ENCODE measurements around the gene TULP3. TPM values are rescaled to one million over a fixed set of nuclear protein-coding genes. Genes with fewer than 3 reads are reported as not detected.
"Not testable (repeated sequence)": the region's sequence is repeated elsewhere in the genome, so short reads cannot be mapped to it uniquely, and the experiment has no call there.

The TULP3 gene
- polyA plus RNA-seq, 1 experiment: 48.7 TPM

DNA sequence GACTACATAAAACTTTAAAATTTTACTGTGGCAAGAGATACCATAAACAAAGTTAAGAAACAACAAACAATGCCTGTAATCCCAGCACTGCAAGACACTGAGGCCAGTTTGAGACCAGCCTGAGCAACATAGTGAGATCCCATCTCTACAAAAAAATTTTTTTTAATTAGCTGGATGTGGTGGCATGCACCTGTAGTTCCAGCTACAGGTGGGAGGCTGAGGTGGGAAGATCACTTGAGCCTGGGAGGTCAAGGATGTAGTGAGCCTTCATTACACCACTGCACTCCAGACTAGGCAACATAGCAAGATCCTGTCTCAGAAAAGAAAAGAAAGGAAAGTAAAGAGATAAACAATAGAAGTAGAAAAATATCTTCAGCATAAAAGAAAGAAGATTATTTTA is 30.5 kb upstream of the TULP3 start:
- TF ChIP-seq, protein P1, sequence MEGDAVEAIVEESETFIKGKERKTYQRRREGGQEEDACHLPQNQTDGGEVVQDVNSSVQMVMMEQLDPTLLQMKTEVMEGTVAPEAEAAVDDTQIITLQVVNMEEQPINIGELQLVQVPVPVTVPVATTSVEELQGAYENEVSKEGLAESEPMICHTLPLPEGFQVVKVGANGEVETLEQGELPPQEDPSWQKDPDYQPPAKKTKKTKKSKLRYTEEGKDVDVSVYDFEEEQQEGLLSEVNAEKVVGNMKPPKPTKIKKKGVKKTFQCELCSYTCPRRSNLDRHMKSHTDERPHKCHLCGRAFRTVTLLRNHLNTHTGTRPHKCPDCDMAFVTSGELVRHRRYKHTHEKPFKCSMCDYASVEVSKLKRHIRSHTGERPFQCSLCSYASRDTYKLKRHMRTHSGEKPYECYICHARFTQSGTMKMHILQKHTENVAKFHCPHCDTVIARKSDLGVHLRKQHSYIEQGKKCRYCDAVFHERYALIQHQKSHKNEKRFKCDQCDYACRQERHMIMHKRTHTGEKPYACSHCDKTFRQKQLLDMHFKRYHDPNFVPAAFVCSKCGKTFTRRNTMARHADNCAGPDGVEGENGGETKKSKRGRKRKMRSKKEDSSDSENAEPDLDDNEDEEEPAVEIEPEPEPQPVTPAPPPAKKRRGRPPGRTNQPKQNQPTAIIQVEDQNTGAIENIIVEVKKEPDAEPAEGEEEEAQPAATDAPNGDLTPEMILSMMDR (IDR thresholded peaks at IDR 0.05; ENCODE audit: low read depth, low read length): no peak
- no peaks in the 10 kb centered on the region for H3K27me3 ChIP-seq (ENCODE audit: control insufficient read depth, insufficient read depth, low read length)
- H3K27ac ChIP-seq (ENCODE audit: low read depth, low read length): no peak overlapping the region
- DNase-seq (ENCODE audit: low read depth, low spot score): no peak
- H3K4me3 ChIP-seq (ENCODE audit: low read depth, low read length): no peak overlapping the region
- H3K9me3 ChIP-seq (ENCODE audit: control insufficient read depth, insufficient read depth, low read length): no peaks in the 10 kb centered on the region
- ChIA-PET CTCF (interaction anchor here (0.8 kb wide), 1 partner anchor 181 kb away, joined by 3 read pairs; no protein-coding TSS in a partner anchor), POLR2A (no interaction called here)

DNA sequence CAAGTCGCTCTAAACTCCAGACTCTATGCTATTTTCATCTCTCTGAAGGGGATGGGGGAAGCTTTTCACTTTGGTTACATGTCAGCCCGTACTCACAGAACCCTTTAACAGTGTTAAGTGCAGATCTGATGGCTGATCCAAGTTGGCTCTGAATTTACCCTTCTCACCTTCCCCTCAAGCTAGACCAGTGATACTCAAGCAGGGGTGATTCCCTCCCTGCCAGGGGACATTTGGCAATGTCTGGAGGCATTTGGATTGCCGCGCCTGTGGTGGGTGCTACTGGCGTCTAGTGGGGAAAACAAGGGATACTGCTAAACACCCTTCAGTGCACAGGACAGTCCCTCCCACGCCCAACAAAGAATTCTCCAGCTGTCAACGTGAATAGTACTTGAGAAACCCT is 27.8 kb upstream of the TULP3 start:
- TF ChIP-seq, protein P1 (IDR thresholded peaks at IDR 0.05; ENCODE audit: low read depth, low read length): no peak
- ChIA-PET POLR2A (no interaction called here), CTCF (interaction anchor here (1.2 kb wide), 1 partner anchor 9 kb away, joined by 7 read pairs; no protein-coding TSS in a partner anchor)

DNA sequence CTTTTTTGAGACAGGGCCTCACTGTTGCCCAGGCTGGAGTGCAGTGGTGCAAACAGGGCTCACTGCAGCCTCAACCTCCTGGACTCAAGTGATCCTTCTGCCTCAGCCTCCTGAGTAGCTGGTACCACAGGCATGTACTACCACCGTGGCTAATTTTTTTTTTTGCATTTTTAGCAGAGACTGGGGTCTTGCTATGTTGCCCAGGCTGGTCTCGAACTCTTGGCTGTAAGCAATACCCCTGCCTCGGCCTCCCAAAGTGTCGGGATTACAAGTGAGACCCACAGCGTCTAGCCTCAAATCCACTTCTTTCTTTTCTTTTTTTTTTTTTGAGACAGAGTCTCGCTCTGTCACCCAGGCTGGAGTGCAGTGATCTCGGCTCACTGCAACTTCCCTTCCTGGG is 27.3 kb upstream of the TULP3 start:
- POLR2A ChIA-PET; H3K27me3 ChIP-seq (ENCODE audit: control insufficient read depth, insufficient read depth, low read length); H3K27ac ChIP-seq (ENCODE audit: low read depth, low read length); H3K4me3 ChIP-seq (ENCODE audit: low read depth, low read length); H3K9me3 ChIP-seq (ENCODE audit: control insufficient read depth, insufficient read depth, low read length); DNase-seq (ENCODE audit: low read depth, low spot score): not testable (repeated sequence)
- CTCF ChIA-PET: interaction anchor here (1.5 kb wide), 1 partner anchor 10 kb away, joined by 13 read pairs; no protein-coding TSS in a partner anchor

More for the DNA sequence above, 27.8 kb upstream of the TULP3 start:
- H3K27ac ChIP-seq (ENCODE audit: low read depth, low read length): no peak overlapping the region
- no peaks in the 10 kb centered on the region for H3K9me3 ChIP-seq (ENCODE audit: control insufficient read depth, insufficient read depth, low read length)
- no peaks in the 10 kb centered on the region for H3K27me3 ChIP-seq (ENCODE audit: control insufficient read depth, insufficient read depth, low read length)
- DNase-seq (ENCODE audit: low read depth, low spot score): no peak
- H3K4me3 ChIP-seq (ENCODE audit: low read depth, low read length): no peak overlapping the region

DNA sequence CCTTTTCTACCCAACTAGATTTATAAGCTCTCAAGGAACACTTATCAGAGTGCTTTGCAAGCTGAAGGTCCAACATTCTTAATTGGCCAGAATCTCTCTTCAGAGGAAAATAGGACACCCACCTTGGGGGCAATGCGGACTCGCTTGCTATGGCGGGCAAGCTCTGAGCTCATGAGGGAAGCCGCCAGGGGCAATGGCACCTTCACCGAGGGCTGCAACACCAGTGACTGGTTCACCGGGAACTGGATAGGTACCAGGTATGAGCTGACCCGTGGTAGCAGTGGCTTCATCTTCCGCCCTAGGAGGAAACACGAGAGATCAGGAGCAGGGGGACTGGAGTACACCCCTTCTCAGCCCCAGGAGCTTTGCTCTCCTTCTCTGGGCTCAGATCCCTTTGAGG is 26.5 kb upstream of the TULP3 start:
- Histone ChIP-seq H3K27ac (ENCODE audit: low read depth, low read length) (no peak overlapping the region), H3K9me3 (ENCODE audit: control insufficient read depth, insufficient read depth, low read length) (no peaks in the 10 kb centered on the region), H3K4me3 (ENCODE audit: low read depth, low read length) (no peak overlapping the region), H3K27me3 (ENCODE audit: control insufficient read depth, insufficient read depth, low read length) (no peaks in the 10 kb centered on the region)
- CTCF ChIA-PET: interaction anchor here (1.5 kb wide), 1 partner anchor 11 kb away, joined by 13 read pairs; no protein-coding TSS in a partner anchor
- POLR2A ChIA-PET: interaction anchor here (1.4 kb wide), 1 partner anchor 10 kb away, joined by 3 read pairs; no protein-coding TSS in a partner anchor
- no peak for DNase-seq (ENCODE audit: low read depth, low spot score)
- TF ChIP-seq, protein P1 (IDR thresholded peaks at IDR 0.05; ENCODE audit: low read depth, low read length): no peak

DNA sequence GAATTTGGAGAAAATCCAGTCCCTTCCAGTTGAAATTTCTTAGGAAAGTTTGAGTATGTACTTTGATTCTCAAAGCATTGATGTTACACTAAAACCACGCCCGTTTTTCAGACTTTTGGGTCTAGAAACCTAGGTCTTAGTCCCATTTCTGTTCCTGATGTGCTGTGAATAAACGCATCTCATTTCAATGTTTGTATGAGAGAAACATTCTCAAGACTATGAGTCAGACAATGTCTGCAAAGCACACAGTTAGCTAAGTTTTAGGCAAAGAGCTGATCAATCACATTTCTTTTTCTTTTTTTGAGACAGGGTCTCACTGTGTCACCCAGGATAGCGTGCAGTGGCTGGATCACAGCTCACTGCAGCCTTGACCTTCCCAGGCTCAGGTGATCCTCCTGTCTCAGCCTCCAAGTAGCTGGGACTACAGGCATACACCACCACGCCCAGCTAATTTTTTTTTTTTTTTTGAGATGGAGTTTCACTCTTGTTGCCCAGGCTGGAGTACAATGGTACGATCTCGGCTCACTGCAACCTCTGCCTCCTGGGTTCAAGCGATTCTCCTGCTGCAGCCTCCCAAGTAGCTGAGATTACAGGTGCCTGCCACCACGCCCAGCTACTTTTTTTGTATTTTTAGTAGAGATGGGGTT is 21.6 kb upstream of the TULP3 start:
- ChIA-PET POLR2A (interaction anchor here (0.8 kb wide), 1 partner anchor 21 kb away, joined by 3 read pairs; the partner anchor contains the start of gene TULP3), CTCF (interaction anchor here (0.8 to 4.3 kb wide), 5 partner anchors 16 to 172 kb away, joined by 3 to 31 read pairs (median 4); no protein-coding TSS in a partner anchor)
- not testable (repeated sequence) for H3K27ac ChIP-seq (ENCODE audit: low read depth, low read length); DNase-seq (ENCODE audit: low read depth, low spot score); H3K27me3 ChIP-seq (ENCODE audit: control insufficient read depth, insufficient read depth, low read length); H3K4me3 ChIP-seq (ENCODE audit: low read depth, low read length); H3K9me3 ChIP-seq (ENCODE audit: control insufficient read depth, insufficient read depth, low read length)

Data from AG04450 (cell line).